ENCODE results near the gene GCNT2.
"Not testable (repeated sequence)": the region's sequence is repeated elsewhere in the genome, so short reads cannot be mapped to it uniquely, and the experiment has no call there.

The GCNT2 gene

GRCh38 chr6:10616266-10616665 lies 95.1 kb downstream of the GCNT2 start:
- not testable (repeated sequence) for H3K36me3 ChIP-seq (ENCODE audit: control insufficient read depth, insufficient read depth, low read length); H3K4me3 ChIP-seq (ENCODE audit: insufficient read depth, low read depth, low read length); H3K27ac ChIP-seq (ENCODE audit: insufficient read depth, low read depth, low read length, poor library complexity, severe bottlenecking); H3K27me3 ChIP-seq (ENCODE audit: control insufficient read depth, insufficient read depth, low read length, poor library complexity, severe bottlenecking); H3K4me1 ChIP-seq (ENCODE audit: control insufficient read depth, insufficient read depth, low read length); H3K9me3 ChIP-seq (ENCODE audit: control insufficient read depth, low read length)
- 93 to 95% methylated on average over 3 of the region's 3 CpGs for WGBS, 2 experiments

GRCh38 chr6:10617008-10617696 lies 96.0 kb downstream of the GCNT2 start:
- WGBS, 2 experiments: 95 to 97% methylated on average over 42 of the region's 42 CpGs
- no peaks in the 10 kb centered on the region for H3K9me3 ChIP-seq (ENCODE audit: control insufficient read depth, low read length)
- H3K27me3 ChIP-seq (ENCODE audit: control insufficient read depth, insufficient read depth, low read length, poor library complexity, severe bottlenecking): no peaks in the 10 kb centered on the region
- H3K36me3 ChIP-seq (ENCODE audit: control insufficient read depth, insufficient read depth, low read length): peaks cover 4% of the 10 kb centered on the region
- H3K4me1 ChIP-seq (ENCODE audit: control insufficient read depth, insufficient read depth, low read length): no peaks in the 10 kb centered on the region
- no peak overlapping the region for H3K27ac ChIP-seq (ENCODE audit: insufficient read depth, low read depth, low read length, poor library complexity, severe bottlenecking)
- no peak overlapping the region for H3K4me3 ChIP-seq (ENCODE audit: insufficient read depth, low read depth, low read length)

GRCh38 chr6:10618409-10618808 lies 97.3 kb downstream of the GCNT2 start:
- WGBS, 2 experiments: 100% methylated on average over 3 of the region's 3 CpGs; no CpG with 5 or more reads in 1 of the 2 experiments
- no peak overlapping the region for H3K27ac ChIP-seq (ENCODE audit: insufficient read depth, low read depth, low read length, poor library complexity, severe bottlenecking)
- H3K36me3 ChIP-seq (ENCODE audit: control insufficient read depth, insufficient read depth, low read length): peaks cover 7% of the 10 kb centered on the region
- H3K4me3 ChIP-seq (ENCODE audit: insufficient read depth, low read depth, low read length): no peak overlapping the region
- no peaks in the 10 kb centered on the region for H3K4me1 ChIP-seq (ENCODE audit: control insufficient read depth, insufficient read depth, low read length)
- no peaks in the 10 kb centered on the region for H3K27me3 ChIP-seq (ENCODE audit: control insufficient read depth, insufficient read depth, low read length, poor library complexity, severe bottlenecking)
- H3K9me3 ChIP-seq (ENCODE audit: control insufficient read depth, low read length): no peaks in the 10 kb centered on the region

- 94 to 98% methylated on average over 5 of the region's 5 CpGs for WGBS, 2 experiments
- Histone ChIP-seq H3K9me3 (ENCODE audit: control insufficient read depth, low read length) (no peaks in the 10 kb centered on the region), H3K36me3 (ENCODE audit: control insufficient read depth, insufficient read depth, low read length) (peaks cover 7% of the 10 kb centered on the region), H3K27me3 (ENCODE audit: control insufficient read depth, insufficient read depth, low read length, poor library complexity, severe bottlenecking) (no peaks in the 10 kb centered on the region), H3K27ac (ENCODE audit: insufficient read depth, low read depth, low read length, poor library complexity, severe bottlenecking) (no peak overlapping the region), H3K4me1 (ENCODE audit: control insufficient read depth, insufficient read depth, low read length) (peaks cover 3% of the 10 kb centered on the region), H3K4me3 (ENCODE audit: insufficient read depth, low read depth, low read length) (no peak overlapping the region)
Observed at GRCh38 chr6:10621213-10621612, 100.1 kb downstream of the GCNT2 start.

- no peaks in the 10 kb centered on the region for H3K9me3 ChIP-seq (ENCODE audit: control insufficient read depth, low read length)
- 89 to 96% methylated on average over 4 of the region's 4 CpGs for WGBS, 2 experiments
- no peak overlapping the region for H3K4me3 ChIP-seq (ENCODE audit: insufficient read depth, low read depth, low read length)
- H3K4me1 ChIP-seq (ENCODE audit: control insufficient read depth, insufficient read depth, low read length): peaks cover 5% of the 10 kb centered on the region
- no peaks in the 10 kb centered on the region for H3K27me3 ChIP-seq (ENCODE audit: control insufficient read depth, insufficient read depth, low read length, poor library complexity, severe bottlenecking)
- peaks cover 7% of the 10 kb centered on the region for H3K36me3 ChIP-seq (ENCODE audit: control insufficient read depth, insufficient read depth, low read length)
- H3K27ac ChIP-seq (ENCODE audit: insufficient read depth, low read depth, low read length, poor library complexity, severe bottlenecking): no peak overlapping the region
Observed at GRCh38 chr6:10621847-10622246, 100.7 kb downstream of the GCNT2 start.

GRCh38 chr6:10624836-10625235 lies 103.7 kb downstream of the GCNT2 start:
- Histone ChIP-seq H3K9me3 (ENCODE audit: control insufficient read depth, low read length) (no peaks in the 10 kb centered on the region), H3K4me3 (ENCODE audit: insufficient read depth, low read depth, low read length) (no peak overlapping the region), H3K4me1 (ENCODE audit: control insufficient read depth, insufficient read depth, low read length) (peaks cover 5% of the 10 kb centered on the region), H3K27ac (ENCODE audit: insufficient read depth, low read depth, low read length, poor library complexity, severe bottlenecking) (no peak overlapping the region), H3K36me3 (ENCODE audit: control insufficient read depth, insufficient read depth, low read length) (peaks cover 7% of the 10 kb centered on the region), H3K27me3 (ENCODE audit: control insufficient read depth, insufficient read depth, low read length, poor library complexity, severe bottlenecking) (no peaks in the 10 kb centered on the region)
- WGBS, 2 experiments: 94 to 96% methylated on average over 5 of the region's 5 CpGs

- H3K27ac ChIP-seq (ENCODE audit: insufficient read depth, low read depth, low read length, poor library complexity, severe bottlenecking): no peak overlapping the region
- no peak overlapping the region for H3K4me3 ChIP-seq (ENCODE audit: insufficient read depth, low read depth, low read length)
- H3K4me1 ChIP-seq (ENCODE audit: control insufficient read depth, insufficient read depth, low read length): peaks cover 5% of the 10 kb centered on the region
- H3K27me3 ChIP-seq (ENCODE audit: control insufficient read depth, insufficient read depth, low read length, poor library complexity, severe bottlenecking): no peaks in the 10 kb centered on the region
- H3K9me3 ChIP-seq (ENCODE audit: control insufficient read depth, low read length): no peaks in the 10 kb centered on the region
- peaks cover 7% of the 10 kb centered on the region for H3K36me3 ChIP-seq (ENCODE audit: control insufficient read depth, insufficient read depth, low read length)
- 89 to 91% methylated on average over 9 of the region's 9 CpGs for WGBS, 2 experiments
Observed at GRCh38 chr6:10626154-10626741, 105.1 kb downstream of the GCNT2 start.

- Histone ChIP-seq H3K4me1 (ENCODE audit: control insufficient read depth, insufficient read depth, low read length) (peaks cover 5% of the 10 kb centered on the region), H3K36me3 (ENCODE audit: control insufficient read depth, insufficient read depth, low read length) (no peaks in the 10 kb centered on the region), H3K27ac (ENCODE audit: insufficient read depth, low read depth, low read length, poor library complexity, severe bottlenecking) (no peak overlapping the region), H3K27me3 (ENCODE audit: control insufficient read depth, insufficient read depth, low read length, poor library complexity, severe bottlenecking) (no peaks in the 10 kb centered on the region), H3K9me3 (ENCODE audit: control insufficient read depth, low read length) (no peaks in the 10 kb centered on the region), H3K4me3 (ENCODE audit: insufficient read depth, low read depth, low read length) (no peak overlapping the region)
- 96 to 97% methylated on average over 1 of the region's 1 CpG for WGBS, 2 experiments
Observed at GRCh38 chr6:10627800-10628199, 106.6 kb downstream of the GCNT2 start.

GRCh38 chr6:10630178-10630577 lies 109.0 kb downstream of the GCNT2 start:
- Histone ChIP-seq H3K27me3 (ENCODE audit: control insufficient read depth, insufficient read depth, low read length, poor library complexity, severe bottlenecking) (no peaks in the 10 kb centered on the region), H3K9me3 (ENCODE audit: control insufficient read depth, low read length) (no peaks in the 10 kb centered on the region), H3K36me3 (ENCODE audit: control insufficient read depth, insufficient read depth, low read length) (no peaks in the 10 kb centered on the region), H3K4me1 (ENCODE audit: control insufficient read depth, insufficient read depth, low read length) (peaks cover 5% of the 10 kb centered on the region), H3K27ac (ENCODE audit: insufficient read depth, low read depth, low read length, poor library complexity, severe bottlenecking) (no peak overlapping the region), H3K4me3 (ENCODE audit: insufficient read depth, low read depth, low read length) (no peak overlapping the region)
- 94 to 100% methylated on average over 1 of the region's 1 CpG for WGBS, 2 experiments

GRCh38 chr6:10633216-10633615 lies 112.1 kb downstream of the GCNT2 start:
- Histone ChIP-seq H3K4me3 (ENCODE audit: insufficient read depth, low read depth, low read length) (no peak overlapping the region), H3K36me3 (ENCODE audit: control insufficient read depth, insufficient read depth, low read length) (no peaks in the 10 kb centered on the region), H3K27ac (ENCODE audit: insufficient read depth, low read depth, low read length, poor library complexity, severe bottlenecking) (no peak overlapping the region), H3K9me3 (ENCODE audit: control insufficient read depth, low read length) (no peaks in the 10 kb centered on the region), H3K27me3 (ENCODE audit: control insufficient read depth, insufficient read depth, low read length, poor library complexity, severe bottlenecking) (no peaks in the 10 kb centered on the region), H3K4me1 (ENCODE audit: control insufficient read depth, insufficient read depth, low read length) (no peaks in the 10 kb centered on the region)
- WGBS, 2 experiments: 91 to 97% methylated on average over 1 of the region's 1 CpG

Data from ectodermal cell (in vitro differentiated cells).